ENCODE data around the gene ATXN10.

Gene ATXN10

GRCh38 chr22:45771711-45772110 is 100.1 kb downstream of the ATXN10 start:
- no peaks in the 10 kb centered on the region for H3K9me3 ChIP-seq (ENCODE audit: insufficient read depth, low read length, severe bottlenecking)
- no peaks in the 10 kb centered on the region for H3K4me1 ChIP-seq (ENCODE audit: insufficient read depth, low read length)
- no peak for ATAC-seq (ENCODE audit: insufficient read depth, low read depth)
- no peak overlapping the region for H3K4me3 ChIP-seq (ENCODE audit: low read depth in 1 of 2, low read length in 2 of 2)
- peaks cover 12% of the 10 kb centered on the region; the same call in 1 of the 2 replicates for H4K20me1 ChIP-seq (ENCODE audit: insufficient read depth, low read length)
- no peak for TF ChIP-seq CTCF (IDR thresholded peaks at IDR 0.05; ENCODE audit: borderline replicate concordance, extremely low read depth, low read length, poor library complexity, severe bottlenecking)
- TF ChIP-seq EZH2 (IDR thresholded peaks at IDR 0.05; ENCODE audit: borderline replicate concordance, low read depth, low read length, severe bottlenecking), result no peak
- no peak overlapping the region for H3K4me2 ChIP-seq (ENCODE audit: insufficient read depth, low read length)
- H3K27ac ChIP-seq (ENCODE audit: low read length), result no peak overlapping the region
- peaks cover 22% of the 10 kb centered on the region for H3K36me3 ChIP-seq (ENCODE audit: insufficient read depth, low read length)
- peaks cover 24% of the 10 kb centered on the region; the same call in 1 of the 2 replicates for H3K79me2 ChIP-seq (ENCODE audit: insufficient read depth, low read length)
- no peaks in the 10 kb centered on the region for H3K27me3 ChIP-seq (ENCODE audit: insufficient read depth, low read length, poor library complexity)
- no peak for DNase-seq
- no peak overlapping the region for H2AFZ ChIP-seq (ENCODE audit: low read depth, low read length)
- no peak overlapping the region for H3K9ac ChIP-seq (ENCODE audit: low read depth, low read length)

GRCh38 chr22:45772743-45773142 is 101.1 kb downstream of the ATXN10 start:
- TF ChIP-seq CTCF (IDR thresholded peaks at IDR 0.05; ENCODE audit: borderline replicate concordance, extremely low read depth, low read length, poor library complexity, severe bottlenecking) (no peak), EZH2 (IDR thresholded peaks at IDR 0.05; ENCODE audit: borderline replicate concordance, low read depth, low read length, severe bottlenecking) (no peak)
- Histone ChIP-seq H2AFZ (ENCODE audit: low read depth, low read length) (no peak overlapping the region), H3K36me3 (ENCODE audit: insufficient read depth, low read length) (peaks cover 24% of the 10 kb centered on the region), H3K27me3 (ENCODE audit: insufficient read depth, low read length, poor library complexity) (no peaks in the 10 kb centered on the region), H4K20me1 (ENCODE audit: insufficient read depth, low read length) (peaks cover 17% of the 10 kb centered on the region; the same call in 1 of the 2 replicates), H3K79me2 (ENCODE audit: insufficient read depth, low read length) (peaks cover 28% of the 10 kb centered on the region; the same call in 1 of the 2 replicates), H3K4me2 (ENCODE audit: insufficient read depth, low read length) (no peak overlapping the region), H3K9me3 (ENCODE audit: insufficient read depth, low read length, severe bottlenecking) (no peaks in the 10 kb centered on the region), H3K4me3 (ENCODE audit: low read depth in 1 of 2, low read length in 2 of 2) (no peak overlapping the region), H3K4me1 (ENCODE audit: insufficient read depth, low read length) (no peaks in the 10 kb centered on the region), H3K9ac (ENCODE audit: low read depth, low read length) (no peak overlapping the region), H3K27ac (ENCODE audit: low read length) (no peak overlapping the region)
- ATAC-seq (ENCODE audit: insufficient read depth, low read depth) (no peak), DNase-seq (no peak)

- no peak for TF ChIP-seq EZH2 (IDR thresholded peaks at IDR 0.05; ENCODE audit: borderline replicate concordance, low read depth, low read length, severe bottlenecking)
- TF ChIP-seq CTCF (IDR thresholded peaks at IDR 0.05; ENCODE audit: borderline replicate concordance, extremely low read depth, low read length, poor library complexity, severe bottlenecking), result no peak
- H3K27ac ChIP-seq (ENCODE audit: low read length), result no peak overlapping the region
- no peak overlapping the region for H2AFZ ChIP-seq (ENCODE audit: low read depth, low read length)
- no peaks in the 10 kb centered on the region for H3K4me1 ChIP-seq (ENCODE audit: insufficient read depth, low read length)
- H4K20me1 ChIP-seq (ENCODE audit: insufficient read depth, low read length), result peaks cover 15% of the 10 kb centered on the region; the same call in 1 of the 2 replicates
- no peak overlapping the region for H3K4me2 ChIP-seq (ENCODE audit: insufficient read depth, low read length)
- H3K27me3 ChIP-seq (ENCODE audit: insufficient read depth, low read length, poor library complexity), result no peaks in the 10 kb centered on the region
- DNase-seq, result no peak
- H3K4me3 ChIP-seq (ENCODE audit: low read depth in 1 of 2, low read length in 2 of 2), result no peak overlapping the region
- H3K79me2 ChIP-seq (ENCODE audit: insufficient read depth, low read length), result peaks cover 24% of the 10 kb centered on the region; the same call in 1 of the 2 replicates
- peaks cover 21% of the 10 kb centered on the region for H3K36me3 ChIP-seq (ENCODE audit: insufficient read depth, low read length)
- H3K9me3 ChIP-seq (ENCODE audit: insufficient read depth, low read length, severe bottlenecking), result no peaks in the 10 kb centered on the region
- no peak overlapping the region for H3K9ac ChIP-seq (ENCODE audit: low read depth, low read length)
- no peak for ATAC-seq (ENCODE audit: insufficient read depth, low read depth)
Measured at GRCh38 chr22:45774001-45774670, 102.5 kb downstream of the ATXN10 start.
